Stimulated activated CD4-positive, alpha-beta T cell treated with anti-CD3 and anti-CD28 coated beads, Interleukin-4, amount 100 ng/mL, for 4 hours (primary cell): Measurements from ENCODE around the gene PARP16.
"Not testable (repeated sequence)": the region's sequence is repeated elsewhere in the genome, so short reads cannot be mapped to it uniquely, and the experiment has no call there.

Experiments used
- DNase-seq, 2 experiments: peaks; one replicate each; pipeline ENCODE4 v3.0.0-alpha.2; 2020

Gene PARP16

DNA sequence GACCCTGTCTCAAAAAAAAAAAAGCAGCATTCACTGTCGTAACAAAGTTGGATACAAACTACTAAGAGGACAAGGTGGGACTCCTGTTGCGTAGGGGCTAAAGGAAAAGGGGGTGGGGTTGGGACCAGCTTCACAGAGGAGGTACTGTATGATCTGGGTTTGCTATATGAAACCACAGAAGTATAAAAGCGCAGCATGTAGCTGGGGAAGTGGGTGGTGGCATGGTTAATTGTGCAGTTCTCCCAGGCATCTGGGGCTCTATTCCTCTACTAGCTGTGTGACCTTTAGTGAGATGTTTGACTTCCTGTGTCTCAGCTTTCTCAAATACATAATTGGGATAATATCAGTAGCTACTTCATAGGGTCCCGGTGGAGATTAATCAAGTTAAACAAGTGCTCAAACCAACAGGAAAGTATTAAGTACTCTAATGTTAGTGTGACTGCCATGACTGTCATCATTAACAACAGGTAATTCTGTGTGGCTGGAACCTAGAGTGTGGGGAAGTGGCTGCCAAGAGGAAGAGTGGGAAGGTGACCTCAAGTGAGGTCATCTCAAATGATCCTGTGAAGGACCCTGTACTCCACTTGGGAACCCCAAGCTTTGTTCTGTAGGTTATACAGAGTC, 11.5 kb downstream of the PARP16 start:
- DNase-seq = peak in 1 of 2 experiments; percentile 12

GRCh38 chr15:65270811-65271545, 15.7 kb downstream of the PARP16 start:
- peak in 1 of 2 experiments; percentile 19 for DNase-seq

DNA sequence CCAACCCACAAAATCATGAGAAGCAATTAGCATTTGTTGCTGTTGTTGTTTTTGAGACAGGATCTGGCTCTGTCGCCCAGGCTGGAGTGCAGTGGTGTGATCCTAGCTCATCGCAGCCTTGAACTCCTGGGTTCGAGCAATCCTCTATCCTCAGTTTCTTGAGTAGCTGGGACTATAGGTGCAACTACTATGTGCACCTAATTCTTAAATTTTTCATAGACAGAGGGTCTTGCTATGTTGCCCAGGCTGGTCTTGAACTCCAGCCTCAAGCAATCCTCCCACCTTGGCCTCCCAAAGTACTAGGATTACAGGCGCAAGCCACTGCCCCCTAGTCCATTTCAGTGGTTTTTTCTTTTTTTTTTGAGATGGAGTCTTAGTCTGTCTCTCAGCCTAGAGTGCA, 18.3 kb downstream of the PARP16 start:
- DNase-seq = no peak

GRCh38 chr15:65266469-65266868, 20.2 kb downstream of the PARP16 start:
- DNase-seq = no peak

DNA sequence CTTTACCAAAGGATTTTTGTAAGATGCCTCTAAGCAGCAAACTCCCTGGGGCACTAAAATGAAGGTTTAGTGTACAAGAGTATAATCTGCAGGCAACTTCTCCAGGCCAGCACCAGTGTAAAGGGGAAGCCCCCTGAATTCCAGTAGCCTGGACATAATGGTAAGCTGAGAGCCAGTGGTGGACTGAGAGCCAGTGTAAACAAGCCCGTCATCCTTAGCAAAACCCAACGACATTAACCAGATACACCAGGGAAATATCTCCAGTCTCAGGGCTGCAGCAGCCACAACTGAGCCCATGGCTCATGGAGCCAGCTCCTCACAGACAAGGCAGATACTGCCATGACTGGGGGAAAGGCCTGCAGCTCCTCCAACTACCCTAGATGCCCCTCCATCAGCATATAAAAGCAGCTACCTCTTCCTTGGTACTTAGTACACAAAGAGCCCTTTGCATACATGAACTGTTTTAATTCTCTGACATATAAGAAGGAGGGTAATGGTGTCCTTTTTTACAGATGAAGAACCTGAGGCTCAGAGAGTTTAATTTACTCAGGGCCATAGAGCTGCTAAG, 21.7 kb downstream of the PARP16 start:
- DNase-seq = no peak

DNA sequence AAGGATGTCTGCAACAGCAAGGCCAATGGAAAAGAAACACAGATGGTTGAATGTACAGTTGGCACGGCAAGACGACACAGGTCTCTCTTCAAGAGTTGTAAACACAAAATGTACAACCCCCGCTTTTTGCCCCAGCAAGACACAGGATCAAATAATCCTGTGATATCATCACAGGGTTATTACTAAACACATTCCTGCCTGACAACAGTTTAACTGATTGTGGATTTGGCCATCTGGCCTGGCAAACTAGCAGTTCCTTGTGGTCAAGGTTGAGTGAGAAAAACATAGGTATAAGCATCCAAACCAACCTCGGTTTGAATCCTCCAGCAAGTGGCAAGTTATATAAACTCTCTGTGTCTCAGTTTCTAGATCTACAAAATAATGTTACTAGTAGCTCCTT, 23.4 kb downstream of the PARP16 start:
- DNase-seq = no peak

- DNase-seq = no peak
Measured at GRCh38 chr15:65260968-65261367, 25.7 kb downstream of the PARP16 start.

GRCh38 chr15:65259367-65259797, 27.3 kb downstream of the PARP16 start:
- DNase-seq = no peak

- no peak for DNase-seq
Measured at GRCh38 chr15:65258375-65259262, 28.1 kb downstream of the PARP16 start.

DNA sequence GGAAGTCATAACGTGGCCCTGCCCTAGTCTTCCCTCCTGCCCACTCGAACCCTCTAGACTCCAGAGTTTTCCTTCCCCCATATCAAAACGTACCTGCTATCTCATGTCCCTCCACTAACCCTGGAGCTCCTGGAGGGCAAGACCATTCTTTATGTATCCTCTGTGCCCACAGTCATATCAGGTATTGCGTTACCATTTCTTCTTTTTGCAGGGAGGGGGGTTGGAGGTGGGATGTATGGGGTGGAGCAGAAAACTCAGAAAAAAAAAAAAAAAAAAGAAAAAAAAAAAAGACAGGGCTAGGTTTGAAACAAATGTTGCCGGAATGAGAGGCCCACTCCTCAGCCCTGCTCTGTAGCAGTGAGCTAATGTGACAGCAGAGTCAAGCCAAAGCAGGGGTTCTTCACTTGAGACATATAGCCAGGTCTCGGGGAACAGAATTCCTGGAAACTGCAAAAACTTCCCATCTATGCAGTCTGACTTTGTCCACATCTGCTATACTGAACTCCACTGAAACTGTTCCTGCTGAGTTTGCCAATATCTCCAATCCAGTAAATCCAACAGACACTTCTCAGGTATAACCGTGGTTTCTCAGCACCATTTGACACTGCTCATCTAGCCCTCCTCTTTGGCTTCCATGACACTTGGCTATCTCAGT, 31.1 kb downstream of the PARP16 start:
- no peak for DNase-seq

DNA sequence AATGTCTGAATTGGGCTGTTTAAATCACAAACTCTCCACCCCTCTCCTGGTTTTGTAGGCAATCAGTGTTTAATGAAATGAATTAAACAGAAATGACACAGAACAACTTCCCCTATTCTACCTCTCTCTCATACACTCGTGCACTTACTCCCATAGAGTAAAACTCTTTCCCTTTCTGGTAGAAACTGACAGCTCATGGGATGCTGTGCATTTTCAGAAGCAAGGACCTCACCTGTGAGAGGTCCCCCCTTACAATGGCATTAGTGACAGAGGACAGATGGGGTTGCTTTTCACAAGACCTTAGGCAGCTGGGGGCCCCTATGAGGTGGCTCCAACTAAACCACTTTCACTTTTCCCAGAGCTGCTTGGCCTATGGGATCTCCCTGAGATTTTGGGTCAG, 31.9 kb downstream of the PARP16 start:
- no peak for DNase-seq

- no peak for DNase-seq
Measured at GRCh38 chr15:65254356-65254755, 32.3 kb downstream of the PARP16 start.

DNA sequence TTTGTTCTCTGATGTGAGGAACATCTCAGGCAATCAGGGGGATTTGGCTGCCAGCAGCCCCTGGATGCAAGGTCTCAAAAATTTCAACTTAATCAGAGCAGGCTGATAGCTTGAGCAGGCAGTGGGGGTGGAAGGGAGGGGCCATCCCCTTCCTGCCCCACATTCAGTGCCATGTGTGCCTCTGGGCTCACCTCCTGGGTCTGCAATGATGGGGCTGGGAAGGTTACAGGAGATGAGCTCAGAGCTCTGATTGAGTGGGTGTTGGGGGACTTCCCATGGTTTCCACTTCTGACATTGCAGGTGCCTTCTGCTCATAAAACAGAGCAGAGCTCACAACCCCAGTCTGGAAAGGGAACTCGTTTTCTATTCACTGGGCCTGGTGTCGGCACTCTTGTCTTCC, 37.0 kb downstream of the PARP16 start:
- peak; percentile 57 to 77 for DNase-seq

GRCh38 chr15:65248511-65249255, 38.0 kb downstream of the PARP16 start:
- DNase-seq = no peak

DNA sequence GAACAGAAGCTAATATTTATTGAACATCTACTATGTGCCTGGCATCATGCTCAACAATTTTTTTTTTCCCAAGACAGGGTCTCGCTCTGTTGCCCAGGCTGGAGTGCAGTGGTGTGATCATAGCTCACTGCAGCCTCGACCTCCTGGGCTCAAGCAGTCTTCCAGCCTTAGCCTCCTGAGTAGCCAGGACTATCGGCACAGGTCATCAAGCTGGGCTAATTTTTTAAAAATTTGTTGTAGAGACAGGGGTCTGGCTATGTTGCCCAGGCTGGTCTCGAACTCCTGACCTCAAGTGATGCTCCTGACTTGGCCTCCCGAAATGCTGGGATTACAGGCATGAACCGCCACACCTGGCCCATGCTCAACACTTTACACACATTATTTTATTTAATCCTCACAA, 39.7 kb downstream of the PARP16 start:
- DNase-seq = no peak

DNA sequence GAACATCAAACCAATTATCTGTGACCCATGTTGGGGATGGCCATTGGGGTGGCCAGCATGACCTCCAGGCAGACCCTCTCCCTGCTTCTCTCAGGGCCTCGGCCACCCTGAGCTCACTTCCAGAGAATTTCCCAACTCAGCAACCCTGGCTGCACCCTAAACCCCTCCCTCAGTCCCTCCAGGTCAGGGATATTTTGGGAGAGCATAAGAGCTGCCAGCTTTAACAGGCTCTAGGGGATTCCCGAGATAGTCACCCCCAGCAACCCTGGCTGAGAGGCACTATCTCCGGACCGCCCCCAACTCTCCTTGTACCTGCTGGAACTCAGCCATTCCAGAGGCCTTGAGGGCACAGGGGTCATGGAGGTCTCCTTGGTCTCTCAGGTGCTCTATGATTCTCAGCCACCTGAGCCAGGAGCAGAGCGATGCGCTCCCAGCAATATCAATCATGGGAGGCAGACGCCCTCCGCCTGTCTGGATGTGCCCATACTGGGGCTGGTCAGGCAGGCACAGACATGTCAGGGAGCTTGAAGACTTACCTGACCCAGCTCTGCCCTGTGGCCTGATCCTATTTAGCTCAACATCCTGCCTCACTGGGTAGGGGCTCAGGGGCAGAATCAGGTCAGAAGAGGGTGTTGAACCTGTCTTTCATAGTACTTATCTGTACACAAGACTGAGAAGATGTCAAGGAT, 40.5 kb downstream of the PARP16 start:
- no peak for DNase-seq

DNA sequence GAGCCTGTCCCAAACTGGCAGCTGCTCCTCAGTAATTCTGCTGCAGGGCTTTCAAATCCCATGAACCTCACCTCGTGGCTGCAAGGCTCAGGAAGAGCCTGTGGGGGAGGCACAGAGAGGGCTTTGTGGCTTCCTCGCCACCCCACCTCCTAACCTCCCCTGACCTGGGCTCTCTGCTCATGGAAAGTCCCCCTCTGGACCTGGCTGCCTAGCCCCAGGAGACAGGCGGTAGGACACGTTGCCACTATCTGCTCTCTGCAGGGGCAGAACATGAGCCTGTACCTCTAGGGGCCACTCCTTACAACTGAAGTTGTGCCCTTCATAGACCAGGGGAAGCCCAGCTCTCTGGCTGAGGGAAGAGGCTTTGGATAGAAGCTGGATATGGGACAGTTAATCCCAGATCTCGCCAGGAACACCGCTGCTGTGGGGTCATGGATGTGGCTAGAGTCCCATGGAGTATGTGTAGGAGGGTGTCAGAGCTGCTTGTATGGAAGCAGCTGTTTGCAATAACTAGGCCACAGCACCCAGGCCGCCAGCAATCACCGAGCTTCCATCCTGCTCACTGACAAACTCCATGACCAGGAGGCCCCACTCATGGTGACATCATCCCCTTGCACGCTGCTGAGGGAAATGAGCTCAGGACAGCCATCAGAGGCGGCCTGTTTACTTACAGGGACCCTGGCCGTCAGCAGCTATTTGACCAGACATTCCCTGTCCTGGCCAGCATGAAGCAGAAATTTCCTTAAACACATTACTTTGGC, 41.4 kb downstream of the PARP16 start:
- DNase-seq = no peak

DNA sequence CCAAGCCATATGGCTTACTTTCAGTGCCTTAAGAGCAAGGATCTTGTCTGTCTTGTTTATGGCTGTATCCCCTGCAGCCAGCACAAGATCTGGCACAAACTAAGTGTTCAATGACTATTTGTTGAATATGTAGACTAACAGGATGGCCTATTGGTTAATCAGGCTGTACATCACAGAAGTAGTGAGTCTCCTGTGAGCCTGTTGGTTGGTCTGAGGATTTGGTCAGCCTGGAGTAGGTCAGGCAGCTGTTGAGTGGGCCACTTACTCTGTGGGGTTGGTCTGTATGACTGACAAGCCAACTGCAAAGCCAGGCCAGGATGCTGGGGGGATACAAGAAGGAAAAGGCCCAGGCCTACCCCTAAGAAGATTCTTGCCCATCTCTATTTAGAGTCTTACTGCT, 42.0 kb downstream of the PARP16 start:
- DNase-seq = no peak

GRCh38 chr15:65236443-65236842, 50.2 kb downstream of the PARP16 start:
- not testable (repeated sequence) for DNase-seq

DNA sequence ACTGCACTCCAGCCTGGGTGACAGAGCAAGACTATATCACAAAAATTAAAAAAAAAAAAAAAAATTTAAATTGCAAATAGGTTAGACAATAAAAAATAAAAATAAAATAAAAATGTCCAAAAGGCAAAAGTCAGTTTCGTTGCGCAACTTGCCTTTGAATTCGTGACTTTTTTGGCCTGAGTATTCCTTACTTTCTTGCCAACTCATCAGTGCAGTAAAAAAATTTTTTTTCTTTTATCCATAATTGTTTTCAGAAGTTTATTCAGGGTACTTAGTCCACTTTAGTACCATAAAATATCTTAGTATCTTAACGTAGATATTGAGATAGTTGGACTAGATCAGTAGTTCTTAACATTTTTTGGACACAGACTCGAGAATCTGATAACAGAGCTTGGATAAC, 53.0 kb downstream of the PARP16 start:
- DNase-seq = no peak

DNA sequence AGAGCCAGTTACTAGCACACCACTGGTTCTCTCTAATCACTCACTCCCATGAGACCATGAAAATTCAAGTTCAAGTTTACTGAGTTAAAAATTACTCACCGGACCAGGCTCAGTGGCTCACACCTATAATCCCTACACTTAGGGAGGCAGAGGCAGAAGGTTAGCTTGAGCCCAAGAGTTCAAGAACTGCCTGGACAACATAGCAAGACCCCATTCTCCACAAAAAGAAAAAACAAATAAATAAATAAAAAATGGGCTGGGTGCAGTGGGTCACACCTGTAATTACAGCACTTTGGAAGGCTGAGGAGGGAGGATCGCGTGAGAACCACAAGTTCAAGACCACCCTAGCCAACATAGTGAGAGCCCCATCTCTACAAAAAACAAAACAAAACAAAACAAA, 54.2 kb downstream of the PARP16 start:
- no peak for DNase-seq
